Right cardiac atrium (tissue), 5 donors: ENCODE data around the gene TBC1D7. TPM values are rescaled to one million over a fixed set of nuclear protein-coding genes. Genes with fewer than 3 reads are reported as not detected.

ENCODE experiments used
- ATAC-seq, 2 donors: fragments of 200-7000 bp; cut with Tn5 transposase; one replicate each; pipeline versions ENCODE4 v1.8.0 to v1.9.1; 2020; ENCODE audit warnings: moderate library complexity in 2 of 2, mild to moderate bottlenecking in 1 of 2
- DNase-seq, 3 donors: peaks; one replicate each; pipeline ENCODE4 v3.0.0-alpha.2; 2020
- H3K27ac ChIP-seq: one replicate; pipeline ENCODE4 v1.5.1; 2013; ENCODE audit warnings: mild to moderate bottlenecking, low read length, control low read depth, moderate library complexity
- H3K27me3 ChIP-seq: one replicate; pipeline ENCODE4 v1.6.1; 2013; ENCODE audit not compliant: control insufficient read depth, insufficient read depth
- H3K4me1 ChIP-seq: one replicate; pipeline ENCODE4 v1.6.1; 2013; ENCODE audit warnings: low read length; ENCODE audit not compliant: control insufficient read depth, insufficient read depth
- H3K4me3 ChIP-seq: one replicate; pipeline ENCODE4 v1.5.1; 2013; ENCODE audit warnings: low read length, control low read depth
- H3K9me3 ChIP-seq: one replicate; pipeline ENCODE4 v1.6.1; 2013; ENCODE audit warnings: low read length; ENCODE audit not compliant: control insufficient read depth
- WGBS: extraction: QIAGEN DNeasy Blood & Tissue Kit; methylation state at CpG from one replicate; pipeline ENCODE4 v1.1.7; 2013; 5-methylcytosine and 5-hydroxymethylcytosine counted together
- intact Hi-C, 4 donors: fragments of 100-400 bp; cut with DNase I; formaldehyde crosslinking; loops; one replicate each; pipeline versions ENCODE4 v1.11.0 to v1.14.0; 2022 to 2023
- long read RNA-seq, 4 donors: library from polyadenylated mRNA; unstranded; transcript quantifications; one replicate each; pipeline ENCODE4 v2.0.0, GENCODE V29; 2020 to 2021
- polyA plus RNA-seq: library from polyadenylated mRNA; stranded (reverse); fragments of 200-250 nt; gene quantifications from one replicate; pipeline ENCODE4 v1.2.3, GENCODE V29; 2013
- total RNA-seq, 4 donors: library from RNA; stranded (reverse); fragmentation: NEBNext Ultra II Directional; extraction: Animal tissue kit (Norgen Biotek cat#: 25700); gene quantifications; one replicate each; pipeline ENCODE4 v1.2.1, GENCODE V29; 2021
- donor health status: healthy with polysubstance abuse.
- donor health status: DM: no; HTN: yes; CAD: no.
- donor health status: DM: no; HTN: no; CAD: no.
- donor health status: DM: no; HTN: yes; CAD: no; lungs with severe emphysema.
- donor health status: DM: yes; HTN: yes; CAD: no.

The TBC1D7 gene
- total RNA-seq, result 10 to 100 TPM; 21.0 to 41.8 (median 24.2) TPM
- polyA plus RNA-seq, result 31.8 TPM
- long read RNA-seq, donor 1, transcript TBC1D7-204 (8 exons, 1,276 nt), result minor isoform, 9 of 153 reads
- long read RNA-seq, donor 1, transcript TBC1D7-202 (8 exons, 1,116 nt), result major isoform, 12 of 153 reads
- long read RNA-seq, donor 1, partial matches to known transcripts, result 2 of 153 reads
- long read RNA-seq, donor 1, other reads (novel, unspliced or antisense), result 127 of 153 reads
- long read RNA-seq, donor 2, transcript TBC1D7-202 (8 exons, 1,116 nt), result major isoform, 5 of 48 reads
- long read RNA-seq, donor 2, partial matches to known transcripts, result 2 of 48 reads
- long read RNA-seq, donor 2, other reads (novel, unspliced or antisense), result 37 of 48 reads
- long read RNA-seq, donor 3, transcript TBC1D7-202 (8 exons, 1,116 nt), result major isoform, 13 of 1,075 reads
- long read RNA-seq, donor 3, transcript TBC1D7-204 (8 exons, 1,276 nt), result major isoform, 13 of 1,075 reads
- long read RNA-seq, donor 3, partial matches to known transcripts, result 21 of 1,075 reads
- long read RNA-seq, donor 3, other reads (novel, unspliced or antisense), result 1,026 of 1,075 reads
- long read RNA-seq, donor 4, transcript TBC1D7-202 (8 exons, 1,116 nt), result minor isoform, 6 of 67 reads
- long read RNA-seq, donor 4, transcript TBC1D7-204 (8 exons, 1,276 nt), result major isoform, 11 of 67 reads
- long read RNA-seq, donor 4, partial matches to known transcripts, result 0 of 67 reads
- long read RNA-seq, donor 4, other reads (novel, unspliced or antisense), result 48 of 67 reads

GRCh38 chr6:13328076-13328874 is at the start of gene TBC1D7:
Gene TBC1D7 (minus strand): TSS chr6:13328537. CDS start chr6:13326898, 1,639 bp downstream.
- intact Hi-C loops, result loop anchor here in 1 of 4 donors (10.0 kb wide), 1 partner anchor 413 kb away; no protein-coding TSS in a partner anchor
- Histone ChIP-seq H3K27ac (peak within 1 kb of the TSS; percentile 77), H3K27me3 (no peaks in the 10 kb centered on the region), H3K9me3 (no peaks in the 10 kb centered on the region), H3K4me1 (no peaks in the 10 kb centered on the region), H3K4me3 (peak within 1 kb of the TSS; percentile 67)
- WGBS, result under 1% methylated on average over 63 of the region's 63 CpGs
- DNase-seq (peak; percentile 93 to 98 (median 96)), ATAC-seq (peak; percentile 96 to 97)

- WGBS, result 83% methylated on average over 2 of the region's 2 CpGs
- Histone ChIP-seq H3K4me1 (peaks cover 17% of the 10 kb centered on the region), H3K27me3 (no peaks in the 10 kb centered on the region), H3K9me3 (no peaks in the 10 kb centered on the region), H3K4me3 (no peak overlapping the region), H3K27ac (no peak overlapping the region)
- ATAC-seq (no peak), DNase-seq (no peak)
- intact Hi-C loops, result no loop called here
These were observed 48.9 kb upstream of the TBC1D7 start for GRCh38 chr6:13377054-13377758.

DNA sequence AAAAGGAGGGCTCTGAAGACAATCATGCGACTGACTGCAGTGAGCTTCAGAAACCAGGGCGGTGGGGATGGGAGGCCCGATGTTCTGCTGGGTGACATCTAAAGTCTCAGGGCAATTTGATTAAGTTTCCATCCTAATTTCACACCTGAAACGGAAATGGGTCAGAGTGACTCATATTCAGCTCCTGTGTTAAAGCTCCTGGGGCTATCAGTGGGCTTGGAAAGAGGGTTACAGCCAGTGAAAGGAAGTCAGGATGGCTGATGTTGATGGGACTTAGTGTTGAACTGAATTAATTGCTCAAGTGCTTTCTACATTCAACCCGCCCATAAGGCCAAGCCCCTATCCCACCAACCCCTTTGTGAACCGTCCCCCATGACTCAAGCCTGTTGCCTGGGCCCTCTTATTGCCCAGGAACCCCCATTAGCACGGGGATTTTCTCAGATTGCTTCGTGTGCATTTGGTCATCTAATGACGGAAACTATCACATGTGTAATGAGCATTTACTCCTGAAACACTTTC is 47.1 kb upstream of the TBC1D7 start:
- no peaks in the 10 kb centered on the region for H3K9me3 ChIP-seq
- H3K27me3 ChIP-seq, result no peaks in the 10 kb centered on the region
- WGBS, result 90% methylated on average over 9 of the region's 9 CpGs
- H3K4me1 ChIP-seq, result peaks cover 9% of the 10 kb centered on the region
- ATAC-seq (no peak), DNase-seq (no peak)
- H3K27ac ChIP-seq, result no peak overlapping the region
- no peak overlapping the region for H3K4me3 ChIP-seq
- intact Hi-C loops, result no loop called here

DNA sequence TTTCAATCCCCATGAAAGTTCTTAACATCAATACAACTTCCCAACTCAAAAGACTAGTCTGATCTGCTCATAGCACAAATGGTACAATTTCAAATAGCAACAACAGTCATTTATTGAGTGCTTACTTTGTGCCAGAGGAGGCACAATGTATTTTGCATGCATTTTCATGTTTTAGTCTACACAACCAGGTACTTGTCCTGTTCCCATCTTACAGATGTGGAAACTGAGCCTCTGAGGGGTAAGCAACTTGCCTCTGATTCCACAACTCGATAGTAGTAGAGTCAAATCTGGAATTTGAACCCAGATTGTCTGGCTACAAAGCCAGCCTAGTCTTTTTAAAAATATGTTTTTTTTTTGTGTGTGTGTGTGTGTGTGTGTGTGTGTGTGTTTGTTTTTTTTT is 45.6 kb upstream of the TBC1D7 start:
- no peak overlapping the region for H3K4me3 ChIP-seq
- ATAC-seq (no peak), DNase-seq (no peak)
- intact Hi-C loops, result no loop called here
- H3K27me3 ChIP-seq, result no peaks in the 10 kb centered on the region
- H3K27ac ChIP-seq, result no peak overlapping the region
- peaks cover 6% of the 10 kb centered on the region for H3K4me1 ChIP-seq
- WGBS, result 96% methylated on average over 1 of the region's 1 CpG
- no peaks in the 10 kb centered on the region for H3K9me3 ChIP-seq

GRCh38 chr6:13373488-13373886 is 45.1 kb upstream of the TBC1D7 start:
- intact Hi-C loops, result no loop called here
- no peak for DNase-seq

GRCh38 chr6:13372688-13373487 is 44.6 kb upstream of the TBC1D7 start:
- H3K27me3 ChIP-seq, result no peaks in the 10 kb centered on the region
- intact Hi-C loops, result no loop called here
- H3K9me3 ChIP-seq, result no peaks in the 10 kb centered on the region
- DNase-seq (no peak), ATAC-seq (no peak)
- 50% methylated on average over 9 of the region's 9 CpGs for WGBS
- H3K27ac ChIP-seq, result peak overlapping the region; percentile 66
- H3K4me1 ChIP-seq, result peaks cover 6% of the 10 kb centered on the region
- H3K4me3 ChIP-seq, result no peak overlapping the region

More at GRCh38 chr6:13373488-13373886, 45.1 kb upstream of the TBC1D7 start:
- H3K27ac ChIP-seq, result no peak overlapping the region
- 40% methylated on average over 1 of the region's 1 CpG for WGBS
- H3K4me1 ChIP-seq, result peaks cover 6% of the 10 kb centered on the region
- H3K4me3 ChIP-seq, result no peak overlapping the region
- no peaks in the 10 kb centered on the region for H3K27me3 ChIP-seq
- no peaks in the 10 kb centered on the region for H3K9me3 ChIP-seq
- peak; percentile 45 to 48 for ATAC-seq

DNA sequence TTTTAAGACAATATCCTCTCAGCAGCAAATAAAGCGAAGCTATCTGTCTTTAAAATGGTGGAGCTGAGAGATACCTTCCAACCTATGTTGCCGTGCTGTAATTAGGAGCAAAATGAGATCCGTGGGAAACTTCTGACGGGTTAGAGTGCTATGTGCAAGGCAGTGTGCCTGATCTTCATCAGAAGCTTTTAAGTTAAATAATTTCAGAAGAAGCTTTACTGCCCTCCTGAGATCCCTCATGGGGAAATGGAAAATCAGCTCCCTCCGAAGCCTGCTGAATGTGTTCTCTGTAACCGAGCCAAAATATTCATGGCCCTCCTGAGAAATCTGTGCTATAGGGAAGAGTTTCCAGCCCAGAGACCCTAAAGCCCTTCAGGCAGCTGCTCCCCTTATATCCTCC is 43.7 kb upstream of the TBC1D7 start:
- peaks cover 13% of the 10 kb centered on the region for H3K4me1 ChIP-seq
- intact Hi-C loops, result no loop called here
- no peaks in the 10 kb centered on the region for H3K27me3 ChIP-seq
- DNase-seq (no peak), ATAC-seq (no peak)
- no peaks in the 10 kb centered on the region for H3K9me3 ChIP-seq
- 59% methylated on average over 6 of the region's 6 CpGs for WGBS
- H3K4me3 ChIP-seq, result no peak overlapping the region
- H3K27ac ChIP-seq, result peak overlapping the region; percentile 66

DNA sequence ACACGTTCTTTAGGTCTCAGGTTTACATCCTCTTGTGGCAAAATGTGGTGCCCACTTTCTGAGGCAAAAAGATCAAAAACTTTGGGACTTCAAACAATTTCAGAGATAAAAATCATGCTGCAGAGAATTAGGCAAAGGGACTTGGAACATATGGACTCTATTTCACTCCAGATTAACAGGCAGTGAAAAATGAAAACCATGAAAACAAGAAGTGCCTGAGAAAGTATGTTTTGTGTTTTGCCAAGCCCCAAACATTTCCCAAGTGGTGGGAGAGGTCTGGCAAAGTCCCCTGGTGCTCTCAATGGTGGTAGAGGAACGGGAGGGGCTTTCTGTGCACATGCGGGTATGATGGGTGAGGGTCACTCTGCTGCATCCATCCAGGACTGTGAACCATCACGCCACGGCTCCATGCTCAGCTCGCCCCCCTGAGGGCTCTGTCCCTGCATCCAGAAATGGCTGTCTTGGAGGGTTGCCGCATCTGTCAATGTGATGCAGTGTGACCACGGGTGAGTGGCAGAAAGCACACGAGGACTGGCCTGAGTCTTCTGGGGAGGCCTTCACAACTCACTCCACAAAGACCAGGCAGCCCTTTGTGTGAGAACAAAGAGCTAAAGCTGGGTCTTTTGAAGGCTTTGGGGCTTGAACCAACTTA is 43.2 kb upstream of the TBC1D7 start:
- Histone ChIP-seq H3K4me1 (peaks cover 13% of the 10 kb centered on the region), H3K27ac (peak overlapping the region; percentile 66)

DNA sequence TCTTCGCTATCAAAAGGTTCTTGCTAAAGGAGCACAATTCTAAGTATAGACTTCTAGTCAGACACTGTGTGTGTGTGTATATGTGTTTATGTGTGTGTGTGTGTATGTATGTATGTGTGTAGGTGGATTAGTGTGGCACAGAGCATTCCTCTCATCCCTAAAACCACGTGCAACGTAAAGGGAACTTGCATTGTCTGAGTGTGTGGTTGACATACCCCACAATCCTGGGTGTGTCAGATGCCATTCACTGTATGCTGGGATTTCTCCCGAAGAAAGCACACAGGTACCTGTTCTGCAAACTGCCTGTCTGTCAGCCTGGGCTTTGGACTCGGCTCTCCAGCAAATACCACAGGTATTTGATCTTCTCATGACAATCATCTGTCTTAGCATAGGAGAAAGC is 42.3 kb upstream of the TBC1D7 start:
- H3K4me3 ChIP-seq, result no peak overlapping the region
- H3K27ac ChIP-seq, result peak overlapping the region; percentile 39
- ATAC-seq (no peak), DNase-seq (no peak)
- H3K4me1 ChIP-seq, result peaks cover 13% of the 10 kb centered on the region
- H3K27me3 ChIP-seq, result no peaks in the 10 kb centered on the region
- WGBS, result 85% methylated on average over 5 of the region's 5 CpGs
- H3K9me3 ChIP-seq, result no peaks in the 10 kb centered on the region
- intact Hi-C loops, result no loop called here

More for the DNA sequence above, 43.2 kb upstream of the TBC1D7 start:
- Histone ChIP-seq H3K4me3 (no peak overlapping the region), H3K9me3 (no peaks in the 10 kb centered on the region), H3K27me3 (no peaks in the 10 kb centered on the region)
- intact Hi-C loops, result no loop called here
- DNase-seq (peak in 2 of 3 donors; percentile 69), ATAC-seq (peak; percentile 40 to 64)
- 75% methylated on average over 9 of the region's 9 CpGs for WGBS
